ENCODE measurements around the gene NAGS.

The NAGS gene

GRCh38 chr17:44005527-44006271 lies 1.3 kb downstream of the NAGS start:
- H3K9ac ChIP-seq (ENCODE audit: low read depth, low read length), result no peak overlapping the region
- H2AFZ ChIP-seq (ENCODE audit: low read depth, low read length), result no peak overlapping the region
- H3K4me1 ChIP-seq (ENCODE audit: insufficient read depth, low read length), result peaks cover 22% of the 10 kb centered on the region

GRCh38 chr17:44006272-44006597 lies 1.8 kb downstream of the NAGS start:
- ATAC-seq (ENCODE audit: insufficient read depth, low read depth) (no peak), DNase-seq (no peak)
- Histone ChIP-seq H3K79me2 (ENCODE audit: insufficient read depth, low read length) (no peaks in the 10 kb centered on the region), H3K27me3 (ENCODE audit: insufficient read depth, low read length, poor library complexity) (no peaks in the 10 kb centered on the region), H3K9me3 (ENCODE audit: insufficient read depth, low read length, severe bottlenecking) (no peaks in the 10 kb centered on the region), H3K36me3 (ENCODE audit: insufficient read depth, low read length) (no peaks in the 10 kb centered on the region), H3K4me2 (ENCODE audit: insufficient read depth, low read length) (peak overlapping the region; percentile 65), H2AFZ (ENCODE audit: low read depth, low read length) (peak overlapping the region; percentile 70), H3K27ac (ENCODE audit: low read length) (no peak overlapping the region), H3K4me3 (ENCODE audit: low read depth in 1 of 2, low read length in 2 of 2) (peak overlapping the region in 1 of 2 experiments; percentile 50; a peak in 2 of 4 replicates), H3K4me1 (ENCODE audit: insufficient read depth, low read length) (peaks cover 22% of the 10 kb centered on the region), H4K20me1 (ENCODE audit: insufficient read depth, low read length) (no peaks in the 10 kb centered on the region; the same call in none of the 2 replicates), H3K9ac (ENCODE audit: low read depth, low read length) (peak overlapping the region; percentile 26; the same call in 1 of the 2 replicates)
- TF ChIP-seq CTCF (IDR thresholded peaks at IDR 0.05; ENCODE audit: borderline replicate concordance, extremely low read depth, low read length, poor library complexity, severe bottlenecking), result no peak
- no peak for TF ChIP-seq EZH2 (IDR thresholded peaks at IDR 0.05; ENCODE audit: borderline replicate concordance, low read depth, low read length, severe bottlenecking)

More at GRCh38 chr17:44005527-44006271, 1.3 kb downstream of the NAGS start:
- ATAC-seq (ENCODE audit: insufficient read depth, low read depth), result no peak
- no peak overlapping the region for H3K27ac ChIP-seq (ENCODE audit: low read length)
- no peaks in the 10 kb centered on the region for H3K36me3 ChIP-seq (ENCODE audit: insufficient read depth, low read length)
- no peak overlapping the region; the same call in 1 of the 2 replicates for H3K4me2 ChIP-seq (ENCODE audit: insufficient read depth, low read length)
- H3K4me3 ChIP-seq (ENCODE audit: low read depth in 1 of 2, low read length in 2 of 2), result no peak overlapping the region
- no peaks in the 10 kb centered on the region for H3K27me3 ChIP-seq (ENCODE audit: insufficient read depth, low read length, poor library complexity)
- DNase-seq, result no peak
- TF ChIP-seq CTCF (IDR thresholded peaks at IDR 0.05; ENCODE audit: borderline replicate concordance, extremely low read depth, low read length, poor library complexity, severe bottlenecking) (no peak), EZH2 (IDR thresholded peaks at IDR 0.05; ENCODE audit: borderline replicate concordance, low read depth, low read length, severe bottlenecking) (no peak)
- H4K20me1 ChIP-seq (ENCODE audit: insufficient read depth, low read length), result no peaks in the 10 kb centered on the region; the same call in none of the 2 replicates
- no peaks in the 10 kb centered on the region for H3K9me3 ChIP-seq (ENCODE audit: insufficient read depth, low read length, severe bottlenecking)
- no peaks in the 10 kb centered on the region for H3K79me2 ChIP-seq (ENCODE audit: insufficient read depth, low read length)

- Histone ChIP-seq H3K9ac (ENCODE audit: low read depth, low read length) (peak overlapping the region; percentile 26; the same call in 1 of the 2 replicates), H2AFZ (ENCODE audit: low read depth, low read length) (peak overlapping the region; percentile 70), H3K79me2 (ENCODE audit: insufficient read depth, low read length) (no peaks in the 10 kb centered on the region), H3K4me2 (ENCODE audit: insufficient read depth, low read length) (peak overlapping the region; percentile 65), H4K20me1 (ENCODE audit: insufficient read depth, low read length) (no peaks in the 10 kb centered on the region; the same call in none of the 2 replicates), H3K4me3 (ENCODE audit: low read depth in 1 of 2, low read length in 2 of 2) (peak overlapping the region in 1 of 2 experiments; percentile 50; a peak in 2 of 4 replicates), H3K9me3 (ENCODE audit: insufficient read depth, low read length, severe bottlenecking) (no peaks in the 10 kb centered on the region), H3K27ac (ENCODE audit: low read length) (no peak overlapping the region), H3K27me3 (ENCODE audit: insufficient read depth, low read length, poor library complexity) (no peaks in the 10 kb centered on the region), H3K36me3 (ENCODE audit: insufficient read depth, low read length) (no peaks in the 10 kb centered on the region), H3K4me1 (ENCODE audit: insufficient read depth, low read length) (peaks cover 22% of the 10 kb centered on the region)
- TF ChIP-seq EZH2 (IDR thresholded peaks at IDR 0.05; ENCODE audit: borderline replicate concordance, low read depth, low read length, severe bottlenecking) (no peak), CTCF (IDR thresholded peaks at IDR 0.05; ENCODE audit: borderline replicate concordance, extremely low read depth, low read length, poor library complexity, severe bottlenecking) (peak; percentile 45)
- DNase-seq (peak; percentile 96), ATAC-seq (ENCODE audit: insufficient read depth, low read depth) (peak; percentile 92)
Observed at GRCh38 chr17:44006598-44007345, 2.4 kb downstream of the NAGS start.
